OCI-LY1 (cell line): ENCODE measurements around the gene RAB11B.
"Not testable (repeated sequence)": the region's sequence is repeated elsewhere in the genome, so short reads cannot be mapped to it uniquely, and the experiment has no call there.

Source experiments
- H2AFZ ChIP-seq: fragments of 200-600 bp; sonication (generic), shearing (Covaris generic); 2 replicates; pipeline ENCODE4 v1.6.0; 2014; ENCODE audit warnings: antibody characterized with exemption, mild to moderate bottlenecking, low read length
- H3F3A ChIP-seq: fragments of 200-600 bp; sonication (generic), shearing (Covaris generic); 2 replicates; pipeline ENCODE4 v1.6.0; 2014; ENCODE audit warnings: mild to moderate bottlenecking, antibody characterized with exemption, low read length, moderate library complexity; ENCODE audit not compliant: insufficient read depth
- H3K27ac ChIP-seq: fragments of 200-600 bp; sonication (generic); 2 replicates; pipeline ENCODE4 v1.5.1; 2014; ENCODE audit warnings: low read length, mixed run types, mild to moderate bottlenecking, low read depth; ENCODE audit not compliant: poor library complexity, severe bottlenecking
- H3K27me3 ChIP-seq: fragments of 200-600 bp; sonication (generic); 2 replicates; pipeline ENCODE4 v1.6.0; 2014; ENCODE audit warnings: antibody characterized with exemption, mild to moderate bottlenecking, low read length, moderate library complexity; ENCODE audit not compliant: insufficient read depth
- H3K36me3 ChIP-seq: fragments of 200-600 bp; sonication (generic); 2 replicates; pipeline ENCODE4 v1.6.1; 2014; ENCODE audit warnings: mild to moderate bottlenecking, antibody characterized with exemption, low read length, moderate library complexity, mixed read lengths; ENCODE audit not compliant: insufficient read depth
- H3K4me1 ChIP-seq: fragments of 200-600 bp; sonication (generic); 2 replicates; pipeline ENCODE4 v1.5.1; 2014; ENCODE audit warnings: mild to moderate bottlenecking, low read length, moderate library complexity; ENCODE audit not compliant: insufficient read depth, severe bottlenecking
- H3K4me2 ChIP-seq: fragments of 200-600 bp; sonication (generic), shearing (Covaris generic); 2 replicates; pipeline ENCODE4 v1.6.1; 2014; ENCODE audit warnings: low read length
- H3K4me3 ChIP-seq: fragments of 200-600 bp; sonication (generic); 2 replicates; pipeline ENCODE4 v1.5.1; 2014; ENCODE audit warnings: low read length, low read depth, mild to moderate bottlenecking, mixed read lengths; ENCODE audit not compliant: poor library complexity, severe bottlenecking
- H3K79me2 ChIP-seq: fragments of 200-600 bp; shearing (Covaris generic); 2 replicates; pipeline ENCODE4 v1.6.1; 2016; ENCODE audit warnings: mixed run types, low read length, mixed read lengths; ENCODE audit not compliant: insufficient read depth
- H3K9ac ChIP-seq: fragments of 200-600 bp; sonication (generic), shearing (Covaris generic); 2 replicates; pipeline ENCODE4 v1.6.1; 2014; ENCODE audit warnings: mild to moderate bottlenecking, low read length, mixed read lengths
- H3K9me2 ChIP-seq: fragments of 200-600 bp; sonication (generic), shearing (Covaris generic); 2 replicates; pipeline ENCODE4 v1.6.1; 2014; ENCODE audit warnings: low read depth, mild to moderate bottlenecking, low read length, mixed read lengths
- H3K9me3 ChIP-seq: fragments of 200-600 bp; shearing (Covaris generic); 2 replicates; pipeline ENCODE4 v1.6.1; 2014; ENCODE audit warnings: low read length, mixed read lengths
- H4K20me1 ChIP-seq: fragments of 200-600 bp; sonication (generic), shearing (Covaris generic); 2 replicates; pipeline ENCODE4 v1.6.0; 2016; ENCODE audit warnings: mild to moderate bottlenecking, low read length; ENCODE audit not compliant: insufficient read depth
- EZH2 ChIP-seq: fragments of 200-600 bp; sonication (generic), shearing (Covaris generic); IDR thresholded peaks from 2 replicates; pipeline ENCODE4 v1.8.0; 2017; ENCODE audit warnings: borderline replicate concordance, mixed run types, mild to moderate bottlenecking, antibody characterized with exemption, low read length, moderate library complexity, mixed read lengths
- TF ChIP-seq, protein P1 (sequence below): fragments of 200-600 bp; sonication (generic), shearing (Covaris generic); IDR thresholded peaks from 2 replicates; pipeline ENCODE4 v1.5.1; 2017; ENCODE audit warnings: mild to moderate bottlenecking, antibody characterized with exemption, low read length, moderate library complexity, mixed read lengths

Gene RAB11B

DNA sequence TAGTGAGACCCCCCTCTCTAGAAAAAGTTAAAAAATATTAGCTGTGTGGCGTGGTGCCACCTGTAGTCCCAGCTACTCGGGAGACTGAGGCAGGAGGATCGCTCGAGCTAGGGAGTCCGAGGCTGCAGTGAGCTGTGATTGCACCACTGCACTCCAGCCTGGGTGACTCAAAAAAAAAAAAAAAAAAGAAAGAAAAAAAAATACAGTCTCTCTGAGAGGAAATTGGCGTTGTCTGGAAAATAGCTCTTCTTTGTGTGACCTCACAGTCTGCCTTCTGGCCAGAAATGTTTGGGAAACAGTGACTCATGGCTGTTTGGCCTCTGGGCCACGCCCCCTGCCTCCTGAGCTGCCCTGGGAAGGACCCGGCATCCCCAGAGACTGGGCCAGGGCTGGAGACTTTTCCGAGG is 33.7 kb downstream of the RAB11B start:
- no peaks in the 10 kb centered on the region for H3K36me3 ChIP-seq
- H3K4me2 ChIP-seq, result no peak overlapping the region
- no peak overlapping the region for H3K27ac ChIP-seq
- no peaks in the 10 kb centered on the region for H3F3A ChIP-seq
- no peak overlapping the region for H3K9ac ChIP-seq
- H3K9me3 ChIP-seq, result no peaks in the 10 kb centered on the region
- no peak overlapping the region for H3K4me3 ChIP-seq
- H4K20me1 ChIP-seq, result no peaks in the 10 kb centered on the region
- no peak for TF ChIP-seq EZH2
- TF ChIP-seq, protein P1, sequence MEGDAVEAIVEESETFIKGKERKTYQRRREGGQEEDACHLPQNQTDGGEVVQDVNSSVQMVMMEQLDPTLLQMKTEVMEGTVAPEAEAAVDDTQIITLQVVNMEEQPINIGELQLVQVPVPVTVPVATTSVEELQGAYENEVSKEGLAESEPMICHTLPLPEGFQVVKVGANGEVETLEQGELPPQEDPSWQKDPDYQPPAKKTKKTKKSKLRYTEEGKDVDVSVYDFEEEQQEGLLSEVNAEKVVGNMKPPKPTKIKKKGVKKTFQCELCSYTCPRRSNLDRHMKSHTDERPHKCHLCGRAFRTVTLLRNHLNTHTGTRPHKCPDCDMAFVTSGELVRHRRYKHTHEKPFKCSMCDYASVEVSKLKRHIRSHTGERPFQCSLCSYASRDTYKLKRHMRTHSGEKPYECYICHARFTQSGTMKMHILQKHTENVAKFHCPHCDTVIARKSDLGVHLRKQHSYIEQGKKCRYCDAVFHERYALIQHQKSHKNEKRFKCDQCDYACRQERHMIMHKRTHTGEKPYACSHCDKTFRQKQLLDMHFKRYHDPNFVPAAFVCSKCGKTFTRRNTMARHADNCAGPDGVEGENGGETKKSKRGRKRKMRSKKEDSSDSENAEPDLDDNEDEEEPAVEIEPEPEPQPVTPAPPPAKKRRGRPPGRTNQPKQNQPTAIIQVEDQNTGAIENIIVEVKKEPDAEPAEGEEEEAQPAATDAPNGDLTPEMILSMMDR, result no peak
- H2AFZ ChIP-seq, result no peak overlapping the region
- no peaks in the 10 kb centered on the region for H3K27me3 ChIP-seq
- no peaks in the 10 kb centered on the region for H3K79me2 ChIP-seq
- H3K4me1 ChIP-seq, result no peaks in the 10 kb centered on the region
- no peaks in the 10 kb centered on the region for H3K9me2 ChIP-seq

DNA sequence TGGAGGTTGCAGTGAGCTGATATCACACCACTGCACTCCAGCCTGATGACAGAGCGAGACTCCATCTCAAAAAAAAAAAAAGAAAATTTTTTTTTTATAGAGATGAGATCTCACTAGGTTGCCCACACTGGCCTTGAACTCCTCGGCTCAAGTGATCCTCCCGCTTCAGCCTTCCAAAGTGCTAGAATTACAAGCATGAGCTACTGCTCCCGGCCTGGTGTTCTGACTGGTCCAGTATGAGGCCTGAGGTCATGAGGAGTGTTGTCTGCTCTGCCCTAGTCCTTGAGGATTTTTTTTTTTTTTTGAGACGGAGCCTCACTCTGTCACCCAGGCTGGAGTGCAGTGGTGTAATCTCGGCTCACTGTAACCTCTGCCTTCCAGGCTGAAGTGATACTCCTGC is 35.2 kb downstream of the RAB11B start:
- H3K36me3 ChIP-seq, H3K9ac ChIP-seq, H3K4me3 ChIP-seq, H3K79me2 ChIP-seq, H4K20me1 ChIP-seq, H3K4me2 ChIP-seq, H3F3A ChIP-seq, H3K9me3 ChIP-seq, H3K27me3 ChIP-seq, H3K27ac ChIP-seq, H3K9me2 ChIP-seq, H2AFZ ChIP-seq, H3K4me1 ChIP-seq: not testable (repeated sequence)

DNA sequence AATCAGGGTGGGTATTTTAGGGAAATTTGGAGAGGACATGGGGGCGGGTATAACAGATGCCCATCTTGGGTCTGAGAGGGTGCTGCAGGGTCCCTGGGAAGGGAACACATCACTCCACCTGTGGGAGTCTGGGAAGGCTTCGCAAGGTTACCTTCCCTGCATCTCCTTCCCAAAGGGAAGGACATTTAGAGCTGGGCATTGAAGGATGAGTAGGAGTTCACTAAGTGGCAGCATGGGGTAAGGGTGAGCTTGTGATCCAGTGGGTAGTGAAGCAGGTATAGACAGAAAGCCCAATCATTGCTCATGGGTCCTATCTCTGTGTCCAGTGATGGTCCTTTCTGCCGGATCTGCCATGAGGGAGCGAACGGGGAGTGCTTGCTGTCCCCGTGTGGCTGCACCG is 36.1 kb downstream of the RAB11B start:
- H2AFZ ChIP-seq, result no peak overlapping the region
- no peaks in the 10 kb centered on the region for H3K9me3 ChIP-seq
- H3F3A ChIP-seq, result no peaks in the 10 kb centered on the region
- H3K27me3 ChIP-seq, result no peaks in the 10 kb centered on the region
- H3K4me1 ChIP-seq, result no peaks in the 10 kb centered on the region
- no peak overlapping the region for H3K4me2 ChIP-seq
- H3K9ac ChIP-seq, result no peak overlapping the region
- no peaks in the 10 kb centered on the region for H3K79me2 ChIP-seq
- TF ChIP-seq, protein P1, result no peak
- TF ChIP-seq EZH2, result no peak
- no peaks in the 10 kb centered on the region for H3K36me3 ChIP-seq
- no peaks in the 10 kb centered on the region for H4K20me1 ChIP-seq
- no peaks in the 10 kb centered on the region for H3K9me2 ChIP-seq
- no peak overlapping the region for H3K27ac ChIP-seq
- H3K4me3 ChIP-seq, result no peak overlapping the region

DNA sequence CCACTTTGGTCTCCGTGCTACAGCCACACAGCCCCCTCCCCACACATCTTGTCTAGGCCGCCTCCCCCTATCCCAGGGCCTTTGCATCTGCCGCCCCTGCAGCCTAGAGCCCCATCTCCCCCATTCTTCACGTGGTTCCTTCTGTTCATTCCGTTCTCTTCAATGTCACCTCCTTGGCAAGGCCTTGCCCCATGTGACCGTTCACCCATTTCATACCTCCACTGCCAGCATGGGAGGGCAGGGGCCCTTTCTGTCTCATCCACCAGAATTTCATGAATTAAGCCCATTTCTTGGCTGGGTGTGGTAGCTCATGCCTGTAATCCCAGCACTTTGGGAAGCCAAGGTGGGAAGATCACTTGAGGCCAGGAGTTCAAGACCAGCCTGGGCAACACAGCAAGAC is 38.9 kb downstream of the RAB11B start:
- no peaks in the 10 kb centered on the region for H3K79me2 ChIP-seq
- no peak overlapping the region for H2AFZ ChIP-seq
- no peak overlapping the region for H3K9ac ChIP-seq
- H3K4me2 ChIP-seq, result no peak overlapping the region
- H3F3A ChIP-seq, result no peaks in the 10 kb centered on the region
- H3K27ac ChIP-seq, result no peak overlapping the region
- no peaks in the 10 kb centered on the region for H3K9me3 ChIP-seq
- no peaks in the 10 kb centered on the region for H3K36me3 ChIP-seq
- H3K27me3 ChIP-seq, result no peaks in the 10 kb centered on the region
- no peak overlapping the region for H3K4me3 ChIP-seq
- H3K4me1 ChIP-seq, result no peaks in the 10 kb centered on the region
- H3K9me2 ChIP-seq, result no peaks in the 10 kb centered on the region
- TF ChIP-seq, protein P1, result no peak
- TF ChIP-seq EZH2, result no peak
- H4K20me1 ChIP-seq, result no peaks in the 10 kb centered on the region
